Choroid plexus epithelial cell (primary cell): ENCODE data around the gene SERPINE2.

ENCODE experiments used
- DNase-seq: peaks from one replicate; pipeline ENCODE4 v3.0.0-alpha.2; 2010; ENCODE audit warnings: low read depth
- H3K4me3 ChIP-seq: 2 replicates; pipeline ENCODE4 v1.5.1; 2011; ENCODE audit warnings: low read depth, mild to moderate bottlenecking, control low read depth, low read length, moderate library complexity
- TF ChIP-seq, protein P1 (sequence below): conservative IDR thresholded peaks from 2 replicates; pipeline ENCODE4 v1.5.1; 2011; ENCODE audit warnings: low read depth, mild to moderate bottlenecking, control low read depth, inconsistent platforms, low read length, moderate library complexity

SERPINE2 gene

DNA sequence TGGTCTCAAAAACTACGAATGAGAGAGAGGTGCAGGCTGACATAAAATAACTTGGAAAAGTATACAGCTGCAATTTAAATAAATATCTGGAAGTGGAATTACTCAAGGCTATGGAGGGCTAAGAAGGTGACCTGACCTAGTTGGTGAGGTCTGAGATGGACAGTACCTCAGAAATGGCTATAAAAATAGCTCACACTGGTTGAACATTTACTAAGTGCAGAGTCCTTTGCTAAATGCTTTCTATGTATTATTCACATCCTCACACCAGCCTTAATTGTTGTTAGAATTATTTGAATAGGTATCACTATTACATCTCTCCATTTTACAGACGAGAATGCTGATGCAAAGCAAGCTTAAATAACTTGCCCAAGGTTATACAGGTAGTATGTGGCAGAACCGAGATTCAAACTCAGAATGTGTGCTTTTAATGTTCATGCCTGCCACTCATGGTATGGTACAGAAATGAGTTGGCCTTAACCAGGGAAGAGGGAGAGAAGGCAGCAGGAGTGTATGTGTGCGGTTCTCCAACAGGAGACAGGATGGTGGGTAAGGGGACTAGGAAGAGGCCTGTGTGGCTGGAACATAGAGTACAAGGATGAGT is 44.4 kb downstream of the SERPINE2 start:
- TF ChIP-seq, protein P1, sequence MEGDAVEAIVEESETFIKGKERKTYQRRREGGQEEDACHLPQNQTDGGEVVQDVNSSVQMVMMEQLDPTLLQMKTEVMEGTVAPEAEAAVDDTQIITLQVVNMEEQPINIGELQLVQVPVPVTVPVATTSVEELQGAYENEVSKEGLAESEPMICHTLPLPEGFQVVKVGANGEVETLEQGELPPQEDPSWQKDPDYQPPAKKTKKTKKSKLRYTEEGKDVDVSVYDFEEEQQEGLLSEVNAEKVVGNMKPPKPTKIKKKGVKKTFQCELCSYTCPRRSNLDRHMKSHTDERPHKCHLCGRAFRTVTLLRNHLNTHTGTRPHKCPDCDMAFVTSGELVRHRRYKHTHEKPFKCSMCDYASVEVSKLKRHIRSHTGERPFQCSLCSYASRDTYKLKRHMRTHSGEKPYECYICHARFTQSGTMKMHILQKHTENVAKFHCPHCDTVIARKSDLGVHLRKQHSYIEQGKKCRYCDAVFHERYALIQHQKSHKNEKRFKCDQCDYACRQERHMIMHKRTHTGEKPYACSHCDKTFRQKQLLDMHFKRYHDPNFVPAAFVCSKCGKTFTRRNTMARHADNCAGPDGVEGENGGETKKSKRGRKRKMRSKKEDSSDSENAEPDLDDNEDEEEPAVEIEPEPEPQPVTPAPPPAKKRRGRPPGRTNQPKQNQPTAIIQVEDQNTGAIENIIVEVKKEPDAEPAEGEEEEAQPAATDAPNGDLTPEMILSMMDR = no peak
- DNase-seq = no peak
- H3K4me3 ChIP-seq = no peak overlapping the region

DNA sequence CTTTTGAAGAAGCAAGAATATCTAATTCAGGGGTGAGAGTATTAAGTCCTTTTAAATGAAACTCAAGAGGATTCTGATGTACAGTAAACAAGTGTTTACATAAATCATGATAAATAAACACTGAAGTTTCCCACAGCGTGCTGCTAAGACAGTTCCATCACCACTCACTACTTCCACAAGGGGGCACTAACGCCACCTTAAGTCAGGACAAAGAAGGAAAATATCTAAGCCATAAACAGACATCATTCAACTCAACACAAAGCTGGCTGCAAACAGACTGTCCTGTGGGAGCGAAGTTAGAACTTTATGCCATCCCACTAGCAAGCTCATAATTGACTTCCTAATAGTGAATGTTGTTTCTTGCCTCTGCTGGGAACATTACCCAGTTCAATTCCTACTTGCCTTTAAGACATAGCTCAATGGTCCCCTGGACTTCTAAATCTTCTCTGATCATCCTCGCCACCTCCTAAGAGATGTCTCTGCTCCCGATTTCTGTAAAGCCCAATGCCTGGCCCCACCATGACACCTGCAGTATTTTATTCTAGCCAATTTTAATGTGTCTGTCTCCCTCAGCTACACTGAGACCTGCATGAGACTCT is 45.4 kb downstream of the SERPINE2 start:
- TF ChIP-seq, protein P1 = peak; percentile 89
- peak; percentile 89 for DNase-seq
- H3K4me3 ChIP-seq = no peak overlapping the region

DNA sequence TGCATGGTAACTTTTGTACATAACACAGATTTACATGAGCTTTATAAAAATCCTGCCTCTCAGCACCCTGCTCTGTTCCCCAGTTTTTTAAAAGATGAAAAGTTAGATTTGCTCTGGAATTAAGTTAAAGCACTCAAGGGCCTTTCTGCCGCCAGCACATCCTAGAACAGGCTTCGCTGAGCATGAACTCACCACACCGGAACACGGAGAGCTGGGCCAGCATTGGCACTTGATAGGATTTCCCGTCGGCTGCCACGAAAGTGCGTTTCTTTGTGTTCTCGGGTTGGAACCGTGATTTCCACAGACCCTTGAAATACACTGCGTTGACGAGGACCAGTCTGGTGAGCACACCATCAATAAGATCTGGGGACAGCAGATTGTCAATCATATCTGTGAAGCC is 47.5 kb downstream of the SERPINE2 start:
- no peak for DNase-seq
- TF ChIP-seq, protein P1 = no peak

DNA sequence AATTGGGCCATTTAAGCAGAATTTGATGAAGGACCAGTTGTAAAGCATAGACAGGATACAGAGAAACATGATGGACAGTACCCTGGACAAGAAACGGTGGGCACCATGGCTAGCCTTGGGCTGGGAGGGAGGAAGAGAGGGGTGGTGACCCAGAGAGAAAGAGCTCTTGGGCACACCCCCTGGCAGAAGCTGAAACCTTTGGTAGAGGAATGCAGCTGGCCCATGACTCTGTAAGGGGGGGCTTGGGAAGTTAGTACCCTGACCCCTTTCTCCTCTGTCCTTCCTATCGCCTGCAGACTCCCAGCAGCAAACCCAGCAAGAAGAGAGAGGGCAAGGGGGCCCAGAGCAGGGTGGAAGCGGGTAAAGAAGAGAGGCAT is 49.2 kb downstream of the SERPINE2 start:
- DNase-seq = no peak
- TF ChIP-seq, protein P1 = no peak
- no peak overlapping the region for H3K4me3 ChIP-seq

More for the DNA sequence above, 47.5 kb downstream of the SERPINE2 start:
- no peak overlapping the region for H3K4me3 ChIP-seq

DNA sequence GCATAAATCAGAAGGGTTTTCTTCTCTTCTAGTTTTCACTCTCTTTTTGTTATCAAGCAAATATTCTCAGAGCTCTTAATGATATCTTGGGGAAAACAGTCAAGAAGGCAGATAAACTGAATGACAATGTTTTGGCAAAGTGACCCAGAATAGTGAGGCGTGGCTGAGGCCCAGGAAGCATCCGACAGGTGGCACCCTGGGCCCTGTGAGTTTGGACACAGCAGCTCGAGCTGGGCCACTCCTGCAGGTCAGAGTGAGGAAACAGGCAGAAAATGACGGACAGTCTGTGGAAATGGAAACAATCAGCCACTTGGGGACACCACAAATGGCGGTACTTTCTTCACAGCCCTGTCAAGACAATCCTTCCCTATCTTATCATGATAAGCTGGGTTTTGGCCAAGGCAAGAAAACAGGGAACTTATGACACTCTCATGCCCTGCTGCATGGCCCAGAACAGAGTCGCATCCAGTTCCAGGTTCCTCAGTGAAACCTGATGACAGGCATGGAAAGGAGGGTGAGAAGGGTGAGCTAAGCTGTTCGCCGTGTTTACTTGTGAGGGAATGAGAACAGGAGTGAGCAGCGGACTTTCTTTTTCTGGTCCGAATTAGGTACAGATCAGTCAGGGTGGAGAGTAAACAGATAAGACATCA is 49.8 kb downstream of the SERPINE2 start:
- no peak for DNase-seq
- H3K4me3 ChIP-seq = no peak overlapping the region
- TF ChIP-seq, protein P1 = no peak

DNA sequence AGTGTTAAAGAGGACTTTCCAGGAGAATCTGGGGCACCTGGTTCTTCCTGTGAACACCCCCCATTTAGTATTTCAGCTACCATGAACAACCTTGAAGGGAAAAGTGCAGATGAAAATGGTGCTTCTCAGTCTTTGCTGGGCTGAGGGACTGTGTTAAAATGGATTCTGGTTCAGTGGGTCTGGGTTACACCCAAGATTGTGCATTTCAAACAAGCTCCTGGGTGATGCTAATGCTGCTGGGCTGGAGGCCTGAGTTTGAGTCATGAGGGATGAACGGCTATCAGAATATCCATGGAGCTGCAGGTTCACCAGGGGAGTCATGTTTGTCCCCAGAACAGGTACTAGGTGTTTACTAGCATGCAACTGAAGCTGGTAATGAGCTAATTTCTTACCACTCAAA is 57.8 kb downstream of the SERPINE2 start:
- no peak overlapping the region for H3K4me3 ChIP-seq
- TF ChIP-seq, protein P1 = no peak
- no peak for DNase-seq
